ENCODE data around the gene ZFHX2.

ZFHX2 gene

DNA sequence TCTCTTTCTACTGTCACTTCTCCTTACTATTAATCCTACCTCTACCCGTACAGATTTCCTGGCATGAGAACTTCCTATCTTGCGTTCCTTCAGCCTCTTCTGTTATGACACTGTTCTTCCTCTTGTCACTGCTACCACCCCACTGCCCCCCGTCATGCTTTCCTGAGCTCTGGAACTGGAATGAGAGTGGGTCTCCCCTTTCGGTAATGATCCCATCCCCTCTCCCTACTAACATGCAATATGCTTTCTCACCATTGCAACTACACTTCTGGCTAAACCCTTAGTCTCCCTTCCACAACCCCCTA lies 20.9 kb upstream of the ZFHX2 start:
- DNase-seq = no peak

DNA sequence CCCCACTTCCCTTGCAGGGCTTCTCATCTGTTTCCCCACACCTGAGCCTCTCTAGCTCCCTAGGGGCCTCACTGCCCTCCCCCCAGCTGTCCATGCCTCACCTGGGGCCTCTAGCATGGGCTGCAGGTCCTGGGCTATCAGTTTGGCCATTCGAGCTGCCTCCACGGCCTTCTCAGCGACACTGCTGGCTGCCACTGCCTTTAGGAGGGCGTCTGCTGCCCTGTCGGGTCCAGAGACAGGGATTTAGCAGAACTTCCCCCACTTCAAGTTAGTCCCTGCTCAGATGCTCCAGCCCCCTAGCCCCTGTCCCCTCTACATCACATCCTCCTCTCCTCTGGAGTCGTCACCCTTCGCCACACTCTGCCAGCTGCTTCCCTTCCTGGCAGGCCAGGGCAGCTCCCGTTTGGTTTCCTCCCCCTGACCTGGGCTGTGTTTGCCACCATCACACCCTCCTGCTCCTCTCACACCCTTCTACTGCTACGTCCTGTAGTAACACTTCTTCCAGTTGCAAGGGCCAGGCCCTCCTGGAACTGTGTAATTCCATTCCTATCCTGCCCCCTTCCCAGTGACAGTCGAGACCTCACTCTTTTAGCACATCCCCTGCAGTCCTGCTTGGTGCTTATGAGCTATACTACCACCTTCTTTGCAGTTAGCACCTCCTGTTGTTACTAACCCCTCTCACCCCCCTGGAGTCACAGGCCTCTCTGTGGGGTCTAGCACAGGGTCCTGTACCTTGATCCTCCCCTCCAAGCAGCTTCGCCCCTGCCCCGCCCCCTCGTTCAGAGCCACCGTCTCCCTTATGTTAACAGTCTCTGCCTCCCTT lies 20.3 kb upstream of the ZFHX2 start:
- DNase-seq = no peak

DNA sequence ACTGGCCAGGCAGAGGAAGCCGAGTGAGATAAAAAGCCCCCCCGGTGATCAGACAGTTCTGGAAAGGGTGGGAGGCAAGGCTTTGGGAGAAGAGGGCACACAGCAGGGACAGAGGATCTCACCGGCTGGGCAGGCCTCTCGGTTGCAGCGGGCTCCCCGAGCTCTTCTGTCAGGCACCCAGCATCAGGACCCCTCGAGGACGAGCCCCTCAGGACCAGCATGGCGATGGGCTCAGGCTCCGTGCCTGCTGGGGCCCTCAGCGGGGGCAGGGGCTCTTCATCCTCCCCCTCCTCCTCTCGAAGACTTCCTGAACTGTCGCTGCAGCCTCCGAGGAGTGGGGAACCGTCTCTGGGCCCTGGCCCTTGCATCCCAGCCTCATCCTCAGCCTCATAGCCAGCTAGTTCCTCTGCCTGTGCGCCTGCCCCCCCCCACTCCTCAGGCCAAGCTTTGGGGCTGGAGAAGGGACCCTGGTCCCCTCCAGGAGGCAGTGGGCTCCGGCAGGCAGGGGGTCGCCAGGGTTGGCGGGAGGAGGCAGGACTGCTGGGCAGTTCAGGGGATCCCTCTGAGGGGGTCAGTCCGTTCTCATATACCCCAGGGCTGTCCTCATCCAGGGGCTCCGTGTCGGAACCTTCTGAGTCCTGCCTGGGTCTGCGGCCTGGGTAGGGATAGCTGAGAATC lies 19.4 kb upstream of the ZFHX2 start:
- no peak for DNase-seq

DNA sequence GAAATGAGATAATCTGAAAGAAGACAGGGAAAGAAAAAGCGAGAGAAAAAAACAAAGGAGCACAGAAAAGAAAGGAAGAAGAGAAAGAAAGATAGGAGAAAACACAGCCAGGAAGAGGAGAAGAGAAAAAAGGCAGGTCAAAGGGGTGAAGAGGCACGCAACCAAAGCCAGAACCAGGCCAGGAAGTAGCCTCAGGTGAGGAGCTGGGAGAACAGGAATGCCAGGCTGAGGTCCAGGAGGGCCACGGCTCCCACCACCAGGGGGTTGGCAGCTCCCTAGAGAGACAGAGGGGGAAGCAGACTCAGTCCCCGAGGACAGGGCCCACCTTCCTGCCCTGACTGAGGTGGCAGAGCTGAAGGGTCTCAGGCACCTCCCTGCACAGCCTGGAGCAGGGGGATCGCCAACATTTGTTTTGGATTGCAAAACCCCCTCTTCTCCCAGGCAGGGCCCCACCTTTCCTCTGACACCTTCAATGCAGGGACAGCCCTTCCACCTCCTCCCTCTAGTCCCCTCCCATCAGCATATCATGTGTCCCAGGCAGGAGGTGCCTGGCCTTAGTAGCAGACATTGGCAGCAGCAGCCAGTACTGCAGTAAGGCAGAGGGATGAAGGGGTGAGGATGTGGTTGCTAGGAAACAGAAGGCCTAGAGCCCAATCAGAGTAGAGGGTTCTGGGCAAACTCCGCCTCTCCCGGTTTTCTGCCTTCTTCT lies 18.0 kb upstream of the ZFHX2 start:
- DNase-seq = peak; percentile 64

DNA sequence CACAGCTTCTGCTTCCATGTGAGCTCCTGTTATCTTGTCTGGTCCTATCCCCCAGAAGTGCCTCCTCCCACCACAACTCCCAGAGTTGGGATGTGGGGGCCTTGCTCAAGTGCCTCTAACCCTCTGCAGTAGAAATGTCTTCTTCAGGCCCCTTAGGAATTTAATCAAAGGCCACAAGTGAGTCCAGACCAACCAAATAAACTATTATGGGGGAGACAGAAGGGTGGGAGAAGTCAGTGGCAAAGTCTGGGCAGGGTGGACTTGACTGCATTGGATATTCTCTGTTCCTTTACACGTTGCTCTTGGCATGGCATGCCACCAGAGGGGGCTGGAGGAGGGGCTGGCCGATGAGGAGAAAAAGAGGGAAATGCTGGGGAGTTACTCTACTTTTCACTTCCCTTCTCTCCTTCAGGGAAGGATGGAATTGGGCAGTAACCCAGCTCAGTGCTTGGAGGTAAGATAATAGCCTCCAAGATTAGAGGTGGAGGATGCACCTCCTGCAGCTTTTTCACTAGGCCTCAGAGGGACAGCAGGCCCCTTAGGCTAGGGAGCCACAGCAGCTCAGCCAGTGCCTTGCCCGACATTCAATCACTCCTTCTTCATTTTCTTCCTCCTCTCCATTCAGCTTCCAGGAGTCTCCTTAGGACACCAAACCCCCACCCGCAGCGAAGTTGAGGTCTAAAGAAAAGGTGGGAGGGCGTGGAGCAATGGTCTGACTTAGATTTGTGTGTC lies 17.2 kb upstream of the ZFHX2 start:
- peak; percentile 79 for DNase-seq

DNA sequence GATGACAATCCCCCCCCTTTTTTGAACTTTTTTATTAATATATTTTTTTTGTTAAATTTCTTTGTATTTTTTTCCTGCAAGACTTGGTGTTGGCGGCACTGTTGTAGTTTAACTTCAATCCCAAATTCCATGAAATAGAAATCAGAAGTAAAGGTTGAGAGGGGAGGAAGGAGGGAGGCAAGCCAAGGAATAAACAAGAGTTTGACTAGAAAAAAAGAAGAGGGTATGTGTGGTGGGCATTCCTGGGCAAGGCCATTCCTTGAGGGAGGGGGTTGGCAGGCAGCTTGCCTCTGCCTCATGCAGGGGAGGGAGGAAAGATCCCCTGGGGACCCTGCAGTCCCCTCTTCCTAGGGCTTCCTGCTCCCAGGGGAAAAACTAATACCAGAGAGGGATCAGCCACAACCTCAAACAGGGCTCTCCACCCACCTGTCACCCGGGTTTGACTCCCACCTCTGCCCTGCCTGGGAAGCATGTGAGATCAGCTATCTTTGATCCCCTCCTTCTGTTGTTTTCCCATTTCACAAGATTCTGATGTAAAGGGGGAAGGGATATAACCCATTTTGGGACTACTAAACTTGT lies 16.5 kb upstream of the ZFHX2 start:
- DNase-seq = no peak

DNA sequence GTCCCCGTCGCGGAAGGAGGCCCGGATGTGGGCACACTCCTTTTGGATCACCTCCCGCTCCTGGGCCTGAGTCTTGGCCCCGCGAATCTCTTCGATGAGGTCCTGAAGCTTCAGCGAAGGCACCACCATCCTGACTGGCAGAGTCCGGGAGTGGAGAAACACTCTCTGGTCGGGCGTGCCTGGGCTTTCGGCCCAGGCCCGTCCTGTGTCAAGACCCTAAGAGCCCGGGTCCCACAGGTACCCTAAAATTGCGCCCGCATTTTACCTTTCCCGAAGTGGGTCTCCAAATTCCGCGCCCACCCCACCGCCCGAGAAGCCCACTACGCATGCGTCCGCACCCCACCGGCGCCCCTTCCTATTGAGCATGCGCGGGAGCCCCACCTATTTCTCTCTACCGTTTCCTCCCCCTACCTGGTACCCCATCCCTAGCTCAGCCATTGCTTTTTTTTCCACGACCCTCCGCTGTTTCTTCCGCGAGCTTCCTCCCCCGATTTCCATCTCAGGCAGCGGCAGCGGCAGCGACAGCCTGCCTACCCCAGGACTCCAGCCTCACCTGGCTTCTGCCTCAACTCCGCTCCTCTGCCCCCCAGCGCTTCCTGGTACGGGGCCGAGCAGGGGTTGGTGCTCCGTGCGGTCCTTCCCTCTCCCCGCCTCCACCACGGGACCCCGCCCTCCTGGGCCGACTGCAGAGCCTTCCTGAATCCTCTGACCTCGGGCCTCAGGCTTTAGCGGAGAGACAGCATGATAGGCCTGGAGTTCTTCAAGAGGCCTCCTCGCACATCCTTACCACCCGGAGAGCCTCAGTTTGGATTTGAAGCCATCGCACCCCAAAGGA lies 15.8 kb upstream of the ZFHX2 start, which contains the start of gene AP1G2:
TSS of gene AP1G2 (minus strand) at position 606 of the 835 bp plus-strand sequence. CDS start at position 129, 477 bp downstream.
- peak; percentile 96 for DNase-seq

DNA sequence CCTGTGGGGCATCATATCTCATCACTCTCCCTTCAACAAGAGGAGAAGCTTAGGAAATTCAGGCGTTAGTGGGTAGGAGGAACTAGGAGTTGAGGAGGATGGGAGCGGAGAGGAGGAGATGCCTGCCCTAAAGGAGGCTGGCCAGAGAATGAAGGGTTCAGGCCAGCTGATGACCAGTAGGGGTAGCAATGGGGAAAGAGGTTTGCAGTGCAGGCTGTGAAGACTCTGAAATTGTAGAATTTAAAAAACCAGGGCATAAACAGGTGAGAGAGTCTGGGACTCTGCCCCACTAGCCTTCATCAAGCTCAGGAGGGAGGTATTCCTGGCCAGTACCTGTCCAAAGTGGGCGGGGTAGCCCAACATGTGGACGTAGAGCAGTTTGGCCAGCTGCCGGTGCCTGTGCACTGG lies 15.2 kb upstream of the ZFHX2 start:
- DNase-seq = no peak

DNA sequence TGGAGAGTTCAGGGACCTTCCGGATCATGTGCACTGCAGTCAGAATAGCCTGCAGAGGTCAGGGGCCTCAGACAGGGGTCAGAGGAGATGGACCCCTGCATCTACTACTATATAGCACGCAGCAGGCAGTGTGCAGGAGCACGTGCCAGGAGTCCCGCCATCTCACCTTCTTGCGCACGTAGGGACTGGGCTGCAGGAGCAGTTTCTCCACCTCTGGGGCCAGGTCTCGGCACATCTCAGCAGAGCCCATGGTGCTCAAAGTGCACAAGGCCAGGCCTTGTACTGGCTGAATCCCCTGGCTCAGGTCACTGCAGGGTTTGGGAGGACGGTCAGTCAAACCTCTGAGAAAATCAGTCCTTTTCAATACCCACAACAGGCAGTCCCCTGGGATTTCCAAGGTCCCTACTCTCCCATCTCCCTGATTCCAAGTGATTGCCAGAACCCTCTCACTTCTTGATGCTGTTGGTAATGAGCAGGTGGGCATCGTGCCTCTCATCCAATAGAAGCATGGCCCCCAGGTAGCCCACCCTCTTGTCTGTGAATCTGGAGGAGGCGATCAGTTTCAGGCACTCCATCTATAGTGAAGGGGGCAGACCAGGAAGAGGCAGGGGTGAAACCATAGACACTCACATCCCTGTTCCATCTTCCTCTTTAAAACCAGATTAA lies 14.7 kb upstream of the ZFHX2 start:
- no peak for DNase-seq

DNA sequence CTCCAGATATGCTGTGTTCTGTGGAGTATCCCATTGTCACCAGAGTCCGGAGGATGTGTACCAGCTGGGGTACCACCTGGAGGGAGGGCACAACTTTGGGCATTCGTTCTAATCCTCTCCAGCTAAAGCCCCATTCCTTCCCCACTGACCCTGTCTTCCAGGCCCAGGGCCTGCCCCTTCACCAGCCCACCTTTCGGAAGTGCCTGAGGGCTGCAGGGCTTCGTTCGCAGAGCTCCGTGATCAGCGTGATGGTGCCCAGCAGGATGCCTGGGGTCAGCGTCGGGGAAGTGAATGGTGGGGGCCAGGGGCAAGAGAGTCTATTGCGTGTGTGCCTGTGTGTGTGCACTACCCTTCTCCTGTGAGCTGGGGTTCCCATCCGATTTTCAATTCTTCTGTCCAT lies 14.1 kb upstream of the ZFHX2 start:
- DNase-seq = no peak

DNA sequence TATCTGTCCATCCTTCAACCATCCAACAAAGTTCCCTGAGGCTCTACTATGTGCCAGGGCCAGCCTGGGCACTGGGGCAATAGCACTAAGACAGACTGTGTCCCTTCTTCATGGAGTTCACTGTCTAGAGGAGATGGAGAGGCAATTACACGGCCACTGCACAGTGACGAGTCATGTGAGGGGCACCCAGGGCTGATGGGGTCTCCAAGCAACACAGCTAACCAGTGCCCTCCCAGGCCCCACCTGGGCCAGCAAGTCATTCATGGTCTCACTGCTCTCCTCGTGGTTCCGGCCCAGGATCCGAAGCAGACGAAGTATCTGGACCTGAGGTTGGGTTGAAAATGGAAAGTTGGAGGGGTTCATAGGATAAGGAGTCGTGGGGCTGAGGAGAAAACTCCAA lies 13.3 kb upstream of the ZFHX2 start:
- no peak for DNase-seq

DNA sequence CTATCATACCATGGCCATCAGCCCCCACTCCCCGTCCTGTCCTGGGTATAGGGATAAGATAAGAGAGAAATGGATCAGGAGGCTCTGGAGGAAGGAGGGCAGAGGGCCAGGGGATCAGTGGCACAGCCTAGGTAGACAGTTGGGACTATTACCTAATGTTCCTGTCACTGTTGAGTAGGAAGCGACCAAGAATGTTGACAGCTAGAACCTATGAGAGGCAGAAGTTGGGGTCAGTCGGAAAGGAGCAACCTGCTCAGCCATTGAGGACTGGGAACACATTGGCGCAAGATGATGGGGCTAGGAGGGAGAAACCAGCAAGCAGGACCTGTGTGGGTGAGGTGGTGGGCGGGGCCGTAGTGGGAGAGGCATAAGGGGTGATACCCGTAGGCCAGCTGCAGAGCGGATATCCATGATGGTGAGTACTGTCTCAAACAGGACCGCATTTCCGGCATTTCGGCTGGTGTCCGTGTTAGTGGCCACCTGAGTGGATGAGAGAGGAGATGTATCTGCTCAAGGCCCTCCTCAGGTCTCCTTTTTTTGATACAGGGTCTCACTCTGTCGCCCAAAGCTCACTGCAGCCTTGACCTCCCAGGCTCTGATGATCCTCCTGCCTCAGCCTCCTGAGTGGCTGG lies 12.7 kb upstream of the ZFHX2 start:
- no peak for DNase-seq

DNA sequence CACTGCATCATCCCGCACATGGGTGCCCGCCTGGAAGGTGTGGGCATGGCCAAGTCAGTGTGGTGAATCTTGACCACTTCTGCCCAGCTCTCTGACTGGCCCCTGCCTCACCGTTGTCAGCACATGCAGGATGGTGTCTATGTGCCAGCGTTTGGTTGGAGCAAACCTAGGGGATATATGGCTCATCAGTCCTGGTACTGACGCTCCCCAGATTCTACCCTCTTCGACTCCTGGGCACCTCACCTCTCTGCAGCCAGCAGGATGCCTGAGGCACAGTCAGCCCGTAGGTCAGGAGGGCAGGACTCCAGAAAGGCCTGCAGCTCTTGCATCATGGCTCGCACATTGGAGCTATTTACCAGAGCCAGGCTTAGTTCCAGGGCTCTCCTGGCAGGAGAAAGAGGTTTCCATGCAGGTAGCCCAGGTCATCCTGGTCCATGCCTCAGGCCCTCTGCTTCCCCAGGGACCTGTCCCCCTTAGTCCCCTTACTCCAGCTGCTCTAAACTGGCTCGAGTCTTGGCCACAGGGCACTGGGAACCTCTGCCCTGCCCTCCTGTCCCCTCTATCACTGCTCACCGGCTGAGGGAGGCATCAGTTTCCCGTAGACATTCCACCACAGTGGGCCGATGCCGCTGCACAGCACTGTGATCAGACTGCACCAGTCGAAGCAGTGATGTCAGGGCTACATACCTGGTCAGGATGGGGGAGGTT lies 12.1 kb upstream of the ZFHX2 start:
- DNase-seq = no peak

DNA sequence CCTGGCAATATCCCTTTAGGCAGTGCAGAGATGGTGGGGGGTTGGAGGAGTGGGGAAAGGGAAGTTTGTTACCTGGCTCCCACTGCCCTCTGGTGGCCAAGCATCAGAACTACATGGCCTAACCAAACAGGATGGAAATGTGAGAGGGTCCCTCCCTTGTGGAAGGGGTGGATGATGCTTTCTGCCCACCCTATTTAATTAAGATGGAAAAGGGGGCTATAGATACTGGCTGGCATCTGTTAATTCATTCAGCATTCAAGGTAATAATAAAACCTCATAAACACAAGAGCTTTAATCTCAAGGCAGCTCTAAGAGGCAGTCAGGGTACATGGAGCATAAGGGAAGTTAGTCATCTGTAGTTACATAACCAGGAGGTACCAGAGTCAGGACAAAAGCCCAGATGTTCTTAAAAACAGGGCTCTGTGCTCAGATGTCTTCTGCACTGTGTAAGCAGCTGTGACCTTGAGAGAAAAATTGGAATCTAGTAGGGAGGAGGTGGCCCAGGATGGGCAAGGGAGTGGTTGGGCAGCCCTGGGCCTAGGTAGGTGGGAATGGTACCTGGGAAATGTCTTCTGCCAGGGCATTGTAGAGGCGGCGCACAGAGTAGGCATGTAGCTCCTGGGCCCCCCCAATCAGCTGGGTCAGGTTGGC lies 11.4 kb upstream of the ZFHX2 start:
- DNase-seq = peak; percentile 76

DNA sequence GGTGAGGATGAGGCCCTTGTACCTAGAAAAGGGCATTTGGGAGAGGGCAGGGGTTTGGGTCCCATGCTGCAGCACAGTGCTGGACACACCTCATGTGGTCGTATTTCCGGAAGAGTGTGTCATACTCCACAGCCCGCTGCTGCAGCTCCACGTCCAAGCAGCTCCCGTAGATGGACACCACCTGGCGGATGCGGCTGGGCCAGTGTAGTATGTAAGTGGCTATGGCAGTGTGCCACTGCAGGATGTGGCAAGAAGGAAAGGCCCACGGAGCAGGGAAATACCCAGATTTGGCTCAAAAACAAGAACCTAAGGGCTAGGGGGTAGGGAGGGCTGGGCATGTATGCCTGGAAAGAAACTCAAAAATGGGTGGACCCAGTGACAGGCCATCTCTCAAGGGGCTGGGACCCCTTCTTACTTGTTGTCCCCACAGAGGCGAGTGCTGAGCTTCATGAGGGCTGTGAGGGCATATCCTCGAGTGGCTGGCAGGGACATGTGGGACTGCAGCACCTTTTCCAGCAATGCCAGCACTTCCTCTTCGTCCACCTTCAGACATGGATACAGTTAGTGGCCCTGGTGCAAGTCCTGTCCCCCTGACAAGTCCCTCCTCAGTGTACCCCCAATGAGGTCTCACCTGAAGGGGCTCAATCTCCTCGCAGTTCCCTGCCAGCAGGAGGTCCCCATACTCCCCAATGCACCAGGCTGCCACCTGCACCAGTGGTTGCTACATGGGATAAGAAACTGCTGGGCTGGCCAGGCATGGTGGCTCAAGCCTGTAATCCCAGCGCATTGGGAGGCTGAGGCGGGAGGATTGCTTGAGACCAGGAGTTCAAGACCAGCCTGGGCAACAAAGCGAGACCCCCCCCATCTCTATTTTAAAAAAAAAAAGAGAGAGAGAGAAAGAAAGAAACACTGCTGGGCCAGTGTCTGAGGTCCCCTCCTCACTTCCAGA lies 10.6 kb upstream of the ZFHX2 start:
- DNase-seq = no peak

DNA sequence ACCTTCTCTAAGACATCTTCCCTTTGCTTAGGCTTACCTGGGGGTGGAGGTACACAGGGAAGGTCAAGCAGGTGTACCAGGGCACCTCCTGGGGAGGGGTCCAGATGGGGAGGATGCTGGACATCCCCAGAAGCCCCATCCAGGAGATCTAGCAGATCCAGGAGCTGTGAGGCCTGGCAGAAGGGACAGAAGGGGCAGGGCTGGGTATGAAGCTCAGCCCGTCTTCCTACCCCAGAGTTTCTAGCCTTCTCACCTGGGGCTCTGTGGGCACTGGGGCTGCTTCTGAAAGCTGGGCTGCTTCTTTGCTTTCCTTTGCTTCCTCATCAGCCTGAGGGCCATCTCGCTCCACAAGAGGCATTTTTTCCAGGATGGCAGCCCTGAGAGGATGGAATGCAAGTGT lies 9.7 kb upstream of the ZFHX2 start:
- DNase-seq = no peak

DNA sequence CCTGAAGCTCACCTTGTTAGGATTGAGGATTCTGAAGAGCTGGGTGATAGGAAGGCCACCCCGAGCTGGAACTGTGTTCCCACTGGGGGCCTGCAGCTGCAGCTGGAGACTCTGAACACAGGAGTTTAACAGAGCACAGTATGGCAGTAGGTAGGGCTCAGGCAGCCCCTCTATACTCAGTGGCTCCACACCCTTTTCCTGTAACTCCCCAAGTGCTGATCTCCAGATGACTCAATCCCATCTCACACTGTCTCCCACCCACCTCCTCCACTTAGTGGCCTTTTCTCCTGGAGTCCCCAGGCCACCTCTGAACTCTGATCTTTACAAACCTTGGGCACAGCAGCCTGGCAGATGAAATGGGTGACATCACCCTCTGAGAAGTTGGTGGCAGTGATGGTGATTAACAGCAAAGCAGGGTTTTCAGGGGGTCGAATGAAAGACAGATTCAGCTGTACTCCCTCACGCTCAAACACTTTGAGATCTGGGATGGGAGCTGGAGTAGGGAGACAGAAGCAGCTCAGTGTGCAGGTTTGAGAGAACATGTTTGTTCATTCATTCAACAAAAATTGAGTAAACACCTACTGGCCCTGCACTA lies 8.5 kb upstream of the ZFHX2 start:
- no peak for DNase-seq
